Erythroblast (primary cell): ENCODE measurements around the gene HELQ.
A peak's percentile ranks its signal among the peaks of the same experiment; 100 is the strongest.

Source experiments
- DNase-seq, 2 experiments: peaks; one replicate each; lab custom pipeline; 2025; lab: John Stamatoyannopoulos, UW
- GATA1 ChIP-seq: IDR thresholded peaks from 2 replicates; pipeline ENCODE4 v1.6.1; 2011; ENCODE audit warnings: low read depth, mild to moderate bottlenecking, control low read depth, low read length, moderate library complexity
- POLR2A ChIP-seq: IDR thresholded peaks from 2 replicates; pipeline ENCODE4 v1.6.1; 2011; ENCODE audit warnings: mild to moderate bottlenecking, low read length

The HELQ gene

GRCh38 chr4:83393908-83394307 lies 61.7 kb downstream of the HELQ start:
- no peak for DNase-seq
- no peak for TF ChIP-seq POLR2A
- TF ChIP-seq GATA1: no peak

DNA sequence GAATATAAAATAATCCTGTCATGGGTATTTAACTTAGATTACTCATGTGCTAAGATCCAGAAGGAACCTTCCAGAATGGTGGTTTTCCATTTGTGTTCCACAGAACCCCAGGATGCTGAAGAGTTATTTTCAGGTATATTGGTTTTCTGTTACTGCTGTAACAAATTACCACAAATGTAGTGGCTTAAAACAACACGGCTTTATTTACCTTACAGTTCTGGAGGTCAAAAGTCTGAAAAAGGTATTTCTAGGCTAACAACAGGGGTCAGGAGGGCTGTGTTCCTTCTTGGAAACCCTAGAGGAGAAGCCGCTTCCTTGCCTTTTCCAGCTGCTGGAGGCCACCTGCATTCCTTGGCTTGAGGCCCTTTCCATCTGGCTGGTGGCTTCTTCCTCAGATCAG lies 63.1 kb downstream of the HELQ start:
- TF ChIP-seq POLR2A (no peak), GATA1 (no peak)
- DNase-seq: no peak

- no peak for DNase-seq
- TF ChIP-seq GATA1: no peak
Observed at GRCh38 chr4:83390944-83391343, 64.7 kb downstream of the HELQ start.

DNA sequence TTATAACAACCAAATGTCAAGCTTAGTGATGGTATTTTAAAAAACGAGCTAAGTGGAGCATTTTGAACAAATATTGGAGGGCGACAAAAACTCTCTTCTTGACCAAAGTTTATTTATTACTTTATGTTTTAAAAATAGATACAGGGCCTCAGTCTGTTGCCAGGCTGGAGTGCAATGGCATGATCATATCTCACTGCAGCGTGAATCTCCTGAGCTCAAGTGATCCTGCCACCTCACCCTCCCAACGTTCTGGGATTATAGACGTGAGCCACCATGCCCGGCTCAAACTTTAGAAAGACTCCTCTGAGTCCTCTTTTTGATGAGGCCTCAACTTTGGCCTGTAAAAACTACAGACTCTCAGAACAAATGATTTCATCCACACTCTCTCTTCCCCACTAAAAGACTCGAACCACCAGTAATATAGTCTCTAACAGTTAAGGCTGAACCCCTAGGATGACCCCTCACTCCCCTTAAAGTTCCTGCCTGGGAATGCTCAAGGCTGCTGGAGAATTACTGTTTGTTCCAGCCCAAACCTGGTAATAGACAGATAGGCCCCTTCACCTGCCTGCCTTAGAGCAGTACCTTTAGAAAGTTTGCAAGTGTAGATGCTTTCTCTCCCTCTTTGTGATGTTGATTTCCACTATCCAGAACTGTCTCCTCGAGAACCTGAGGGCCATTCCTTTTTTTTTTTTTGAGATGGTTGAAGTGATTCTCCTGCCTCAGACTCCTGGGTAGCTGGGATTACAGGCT lies 65.7 kb downstream of the HELQ start:
- no peak for TF ChIP-seq GATA1
- no peak for TF ChIP-seq POLR2A
- DNase-seq: no peak

DNA sequence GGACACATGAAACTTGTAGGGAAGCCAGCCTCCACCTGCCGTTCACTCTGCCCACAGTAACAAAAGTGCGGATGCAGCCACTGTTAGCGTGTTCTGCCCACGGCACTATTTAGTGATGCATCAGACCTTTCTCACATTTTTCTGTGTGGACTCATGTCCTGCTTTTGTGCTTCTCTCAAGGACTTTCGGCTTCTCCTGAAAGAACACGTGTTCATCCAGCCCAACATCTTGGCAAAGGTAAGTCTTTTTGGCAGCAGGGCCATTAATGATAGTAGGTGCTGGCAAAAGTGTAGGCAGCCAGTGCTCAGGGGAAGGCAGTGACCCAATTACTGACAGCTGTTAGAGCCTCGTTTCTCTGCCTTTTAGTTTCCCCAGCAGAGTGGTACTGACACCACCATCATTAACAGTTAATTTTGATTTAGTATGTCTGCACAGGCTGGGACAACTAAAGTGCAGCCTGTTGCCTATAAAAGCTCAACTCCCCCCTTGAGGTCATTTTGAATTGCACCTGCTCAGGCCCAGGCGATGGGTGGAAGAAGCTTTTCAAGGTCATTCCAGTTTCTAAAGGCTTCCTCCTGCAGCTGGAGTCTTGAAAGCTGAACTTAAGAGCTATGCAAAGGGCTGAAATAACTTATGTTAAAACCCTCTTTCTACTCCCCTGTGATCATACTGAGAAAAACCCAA lies 66.4 kb downstream of the HELQ start:
- no peak for DNase-seq
- TF ChIP-seq POLR2A (no peak), GATA1 (no peak)

GRCh38 chr4:83388313-83388676 lies 67.3 kb downstream of the HELQ start:
- TF ChIP-seq POLR2A: no peak
- TF ChIP-seq GATA1: no peak
- DNase-seq: peak; percentile 5 to 17

GRCh38 chr4:83387476-83388312 lies 67.9 kb downstream of the HELQ start:
- TF ChIP-seq POLR2A (no peak), GATA1 (no peak)
- DNase-seq: no peak

GRCh38 chr4:83387012-83387411 lies 68.6 kb downstream of the HELQ start:
- TF ChIP-seq GATA1: no peak
- TF ChIP-seq POLR2A: no peak
- DNase-seq: no peak

DNA sequence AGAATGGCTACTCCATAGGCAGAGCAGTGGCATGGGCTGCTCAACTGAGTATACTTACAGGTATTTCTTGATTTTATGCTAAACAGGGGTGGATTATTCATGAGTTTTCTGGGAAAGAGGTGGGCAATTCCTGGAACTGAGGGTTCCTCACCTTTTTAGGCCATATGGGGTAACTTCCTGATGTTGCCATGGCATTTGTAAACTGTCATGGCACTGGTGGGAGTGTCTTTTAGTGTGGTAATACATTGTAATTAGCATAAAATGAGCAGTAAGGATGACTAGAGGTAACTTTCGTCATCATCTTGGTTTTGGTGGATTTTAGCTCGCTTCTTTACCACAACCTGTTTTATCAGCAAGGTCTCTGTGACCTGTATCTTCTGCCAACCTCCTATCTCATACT lies 72.8 kb downstream of the HELQ start:
- no peak for DNase-seq
- no peak for TF ChIP-seq GATA1
- no peak for TF ChIP-seq POLR2A

DNA sequence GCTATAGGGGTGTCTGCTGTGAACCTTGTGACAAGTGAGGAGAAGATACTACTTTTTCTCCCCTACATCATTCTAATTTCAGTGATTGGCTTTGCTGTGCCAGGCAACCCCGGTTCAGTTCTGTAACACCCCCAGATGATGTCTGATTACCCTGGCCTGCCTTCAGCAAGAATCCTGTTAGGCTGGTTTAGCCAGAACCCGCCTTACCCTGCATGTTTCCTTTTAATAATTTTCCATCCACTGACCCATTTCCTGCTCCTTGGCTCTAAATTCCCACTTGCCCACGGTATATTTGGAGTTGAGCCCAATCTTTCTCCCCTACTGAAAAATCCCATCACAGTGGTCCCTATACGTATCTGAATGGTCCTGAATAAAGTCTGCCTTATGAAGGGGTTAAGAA lies 74.5 kb downstream of the HELQ start:
- TF ChIP-seq POLR2A (no peak), GATA1 (no peak)
- no peak for DNase-seq

DNA sequence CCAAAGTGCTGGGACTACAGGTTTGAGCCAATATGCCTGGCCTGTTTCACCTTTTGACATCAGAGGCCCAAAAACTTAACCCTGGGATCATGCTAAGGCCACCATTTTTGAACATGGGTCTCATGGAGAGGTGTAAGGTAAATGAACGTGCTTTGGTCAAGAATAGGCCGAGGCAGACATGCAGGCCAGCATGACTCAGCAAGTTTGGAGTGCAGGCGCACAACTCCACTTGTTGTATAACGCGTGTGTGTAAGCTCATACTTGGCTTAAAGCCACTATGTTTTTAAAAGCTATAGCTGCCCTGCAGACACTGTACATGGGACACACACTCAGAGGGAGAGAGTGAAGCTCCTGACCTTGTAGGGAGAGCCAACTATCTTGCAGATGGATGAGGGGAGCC lies 77.2 kb downstream of the HELQ start:
- DNase-seq: peak; percentile 49 to 66
- TF ChIP-seq POLR2A (no peak), GATA1 (no peak)

DNA sequence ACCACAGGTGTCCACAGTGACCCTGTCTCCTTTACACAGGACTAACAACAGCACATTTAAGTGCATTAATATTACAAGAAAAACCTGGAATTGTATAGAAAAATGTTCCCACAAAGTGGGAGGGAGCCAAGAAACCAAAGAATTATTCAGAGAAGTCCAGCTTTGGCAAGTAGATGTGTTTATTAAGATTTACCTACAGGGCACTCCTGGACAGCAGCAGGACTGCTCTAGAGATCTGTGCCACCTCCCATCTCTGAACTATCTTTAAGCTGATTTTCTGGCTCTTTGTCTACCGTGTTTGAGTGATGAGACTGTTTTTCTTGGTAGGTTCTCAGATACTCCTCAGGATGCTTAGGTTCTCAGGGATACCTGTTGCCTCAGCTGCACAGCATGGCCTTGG lies 82.7 kb downstream of the HELQ start:
- TF ChIP-seq POLR2A: no peak
- DNase-seq: no peak

DNA sequence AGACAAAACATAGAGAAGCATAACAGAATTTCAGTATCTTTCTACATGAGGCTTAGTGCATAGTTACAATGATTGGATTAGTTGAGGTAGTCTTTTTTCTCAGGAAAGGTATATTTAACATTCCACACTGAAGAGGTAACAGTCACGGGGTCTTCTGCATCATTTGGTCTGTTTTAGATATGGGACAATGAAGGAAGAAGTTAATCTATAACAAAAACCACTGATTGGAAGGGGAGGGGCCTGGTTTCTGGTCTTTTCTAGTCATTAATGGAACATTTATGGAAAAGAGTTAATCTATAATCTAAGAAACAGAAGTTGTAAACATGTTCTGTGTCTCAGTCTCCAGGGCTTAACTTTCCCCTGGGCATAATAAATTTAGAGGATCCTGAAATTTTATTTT lies 83.7 kb downstream of the HELQ start:
- no peak for DNase-seq
- no peak for TF ChIP-seq POLR2A
- no peak for TF ChIP-seq GATA1

GRCh38 chr4:83371235-83371634 lies 84.4 kb downstream of the HELQ start:
- TF ChIP-seq POLR2A (no peak), GATA1 (no peak)
- no peak for DNase-seq
